Measurements from ENCODE around the gene ZSCAN5A. TPM values are rescaled to one million over a fixed set of nuclear protein-coding genes. Genes with fewer than 3 reads are reported as not detected.

ZSCAN5A gene
- total RNA-seq, 4 donors from 2014 or later = 4.7 to 7.9 (median 7.1) TPM

DNA sequence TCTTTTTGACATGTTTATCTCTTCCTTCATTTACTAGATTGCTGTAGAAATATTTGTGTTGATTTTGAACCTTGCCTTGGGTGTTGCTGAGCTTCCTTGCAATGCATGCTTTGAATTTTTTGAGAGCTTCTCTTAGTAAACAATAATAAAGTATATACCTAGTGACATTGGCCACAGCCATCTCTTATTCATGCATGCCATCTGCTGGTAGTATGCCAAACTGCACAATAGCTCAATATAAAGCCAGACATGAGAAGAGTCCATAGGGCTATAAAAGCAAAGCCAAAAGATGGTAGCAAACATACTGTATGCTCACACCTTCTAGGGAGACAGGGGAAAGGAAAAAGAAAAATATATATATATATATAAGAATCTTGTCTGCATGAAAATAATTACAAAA is 18.9 kb upstream of the ZSCAN5A start:
- H3K4me3 ChIP-seq = no peak overlapping the region
- no peak for DNase-seq (ENCODE audit: low spot score in 2 of 2)
- TF ChIP-seq CTCF (IDR thresholded peaks at IDR 0.05) = peak; percentile 28 to 39
- no peak for TF ChIP-seq EP300 (IDR thresholded peaks at IDR 0.05)
- H3K27ac ChIP-seq = no peak overlapping the region
- no peaks in the 10 kb centered on the region for H3K9me3 ChIP-seq
- H3K4me1 ChIP-seq = no peaks in the 10 kb centered on the region
- no peaks in the 10 kb centered on the region for H3K36me3 ChIP-seq
- no peaks in the 10 kb centered on the region for H3K27me3 ChIP-seq

- TF ChIP-seq POLR2A (IDR thresholded peaks at IDR 0.05) = no peak
- TF ChIP-seq POLR2AphosphoS5 (IDR thresholded peaks at IDR 0.05) = no peak
- no peak for TF ChIP-seq EP300 (IDR thresholded peaks at IDR 0.05)
- no peak for TF ChIP-seq CTCF (IDR thresholded peaks at IDR 0.05)
Observed at GRCh38 chr19:56332695-56333094, 18.1 kb upstream of the ZSCAN5A start.

DNA sequence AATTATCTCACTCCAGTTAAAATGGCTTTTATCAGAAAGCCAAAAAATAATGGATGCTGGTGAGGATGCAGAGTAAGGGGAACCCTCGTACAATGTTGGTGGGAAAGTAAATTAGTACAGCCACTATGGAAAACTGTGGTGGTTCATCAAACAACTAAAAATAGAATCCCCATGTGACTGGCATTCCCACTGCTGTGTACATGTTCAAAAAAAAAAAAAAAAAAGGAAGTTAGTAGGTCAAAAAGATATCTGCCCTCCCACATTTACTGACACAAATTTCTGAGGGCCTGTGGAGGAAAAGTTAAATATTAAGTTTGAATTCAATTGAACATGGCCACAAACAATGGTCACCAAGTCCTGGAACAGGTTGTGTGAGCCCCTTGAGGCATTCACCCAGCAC is 9.8 kb upstream of the ZSCAN5A start:
- Histone ChIP-seq H3K27ac (no peak overlapping the region), H3K9me3 (no peaks in the 10 kb centered on the region), H3K27me3 (no peaks in the 10 kb centered on the region), H3K4me1 (no peaks in the 10 kb centered on the region), H3K36me3 (no peaks in the 10 kb centered on the region), H3K4me3 (no peak overlapping the region)
- WGBS = 79% methylated on average over 1 of the region's 1 CpG
- no peak for TF ChIP-seq CTCF (IDR thresholded peaks at IDR 0.05)
- no peak for TF ChIP-seq EP300 (IDR thresholded peaks at IDR 0.05)
- TF ChIP-seq POLR2AphosphoS5 (IDR thresholded peaks at IDR 0.05) = no peak
- TF ChIP-seq POLR2A (IDR thresholded peaks at IDR 0.05) = no peak
- DNase-seq (ENCODE audit: low spot score in 2 of 2) = no peak

More at GRCh38 chr19:56332695-56333094, 18.1 kb upstream of the ZSCAN5A start:
- DNase-seq (ENCODE audit: low spot score in 2 of 2) = no peak
- H3K4me3 ChIP-seq = no peak overlapping the region
- no peaks in the 10 kb centered on the region for H3K36me3 ChIP-seq
- H3K27me3 ChIP-seq = no peaks in the 10 kb centered on the region
- H3K27ac ChIP-seq = no peak overlapping the region
- no peaks in the 10 kb centered on the region for H3K4me1 ChIP-seq
- H3K9me3 ChIP-seq = no peaks in the 10 kb centered on the region

DNA sequence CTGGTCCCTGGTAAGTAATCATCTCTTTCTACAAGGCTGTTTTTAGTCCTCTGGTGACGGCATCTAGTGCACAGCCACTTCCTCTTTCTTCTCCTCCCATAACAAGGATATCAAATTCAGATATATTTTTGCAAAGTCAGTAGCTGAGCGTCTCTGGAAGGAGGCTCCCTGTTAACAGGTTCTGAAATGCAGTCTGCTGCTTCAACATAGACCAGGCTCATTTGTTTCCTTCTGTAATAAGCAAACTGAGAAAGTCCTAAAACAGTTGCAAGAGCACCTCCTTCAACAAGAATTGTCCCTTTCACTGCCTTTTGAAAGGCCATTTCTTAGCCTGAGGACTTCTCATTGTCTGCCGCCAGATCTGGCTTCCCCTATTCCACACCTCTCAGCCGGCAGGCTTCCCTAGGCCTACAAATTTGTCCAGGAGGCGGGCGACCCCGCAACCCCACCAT is 7.4 kb upstream of the ZSCAN5A start:
- Histone ChIP-seq H3K27ac (no peak overlapping the region), H3K27me3 (no peaks in the 10 kb centered on the region), H3K36me3 (no peaks in the 10 kb centered on the region), H3K9me3 (no peaks in the 10 kb centered on the region), H3K4me1 (no peaks in the 10 kb centered on the region), H3K4me3 (no peak overlapping the region)
- 73% methylated on average over 7 of the region's 7 CpGs for WGBS
- DNase-seq (ENCODE audit: low spot score in 2 of 2) = no peak
- TF ChIP-seq POLR2A (IDR thresholded peaks at IDR 0.05) = no peak
- TF ChIP-seq POLR2AphosphoS5 (IDR thresholded peaks at IDR 0.05) = no peak
- TF ChIP-seq CTCF (IDR thresholded peaks at IDR 0.05) = no peak
- no peak for TF ChIP-seq EP300 (IDR thresholded peaks at IDR 0.05)

- no peaks in the 10 kb centered on the region for H3K27me3 ChIP-seq
- H3K27ac ChIP-seq = no peak overlapping the region
- no peaks in the 10 kb centered on the region for H3K36me3 ChIP-seq
- WGBS = 84% methylated on average over 8 of the region's 8 CpGs
- DNase-seq (ENCODE audit: low spot score in 2 of 2) = no peak
- no peaks in the 10 kb centered on the region for H3K9me3 ChIP-seq
- H3K4me3 ChIP-seq = no peak overlapping the region
- no peaks in the 10 kb centered on the region for H3K4me1 ChIP-seq
- no peak for TF ChIP-seq CTCF (IDR thresholded peaks at IDR 0.05)
- no peak for TF ChIP-seq EP300 (IDR thresholded peaks at IDR 0.05)
- TF ChIP-seq POLR2AphosphoS5 (IDR thresholded peaks at IDR 0.05) = no peak
- TF ChIP-seq POLR2A (IDR thresholded peaks at IDR 0.05) = no peak
Observed at GRCh38 chr19:56321254-56321988, 6.8 kb upstream of the ZSCAN5A start.
